Measurements from ENCODE around the gene MED13. TPM values are rescaled to one million over a fixed set of nuclear protein-coding genes. Genes with fewer than 3 reads are reported as not detected.
"Not testable (repeated sequence)": the region's sequence is repeated elsewhere in the genome, so short reads cannot be mapped to it uniquely, and the experiment has no call there.

Gene MED13
- total and polyA plus RNA-seq, 4 donors = 23.7 to 93.9 (median 54.2) TPM

DNA sequence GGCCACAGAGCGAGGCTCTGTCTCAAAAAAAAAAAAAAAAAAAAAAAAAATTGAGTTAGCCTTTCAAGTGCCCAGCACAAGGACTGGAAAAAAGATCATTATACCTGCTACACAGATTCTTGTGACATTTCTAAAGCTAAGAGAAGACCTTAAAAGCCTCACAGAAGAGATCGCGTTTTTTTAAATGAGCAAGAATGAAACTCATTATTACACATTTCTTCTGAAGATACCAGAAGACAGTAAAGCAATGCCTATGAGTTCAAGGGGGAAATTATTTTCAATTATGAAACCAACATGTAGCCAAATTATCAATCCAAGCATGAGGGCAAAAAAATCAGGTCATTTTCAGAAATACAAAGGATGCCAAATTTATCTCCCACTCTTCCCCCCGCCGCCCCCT lies 56.8 kb downstream of the MED13 start:
- no CpG with 5 or more reads among the region's 5 CpGs for WGBS (ENCODE audit: insufficient coverage)

GRCh38 chr17:62004388-62004787 lies 60.7 kb downstream of the MED13 start:
- Histone ChIP-seq H3K27ac (ENCODE audit: low read depth, low read length) (no peak overlapping the region), H3K9me3 (ENCODE audit: control insufficient read depth, insufficient read depth, low read length) (no peaks in the 10 kb centered on the region), H3K4me3 (ENCODE audit: low read depth, low read length) (no peak overlapping the region), H3K4me1 (ENCODE audit: control insufficient read depth, insufficient read depth, low read length) (no peaks in the 10 kb centered on the region), H3K36me3 (ENCODE audit: control insufficient read depth, insufficient read depth, low read length) (peaks cover 9% of the 10 kb centered on the region), H3K27me3 (ENCODE audit: control insufficient read depth, insufficient read depth, low read length) (no peaks in the 10 kb centered on the region)
- no peak for DNase-seq (ENCODE audit: low read depth in 4 of 6, low spot score in 6 of 6)

More for the DNA sequence above, 56.8 kb downstream of the MED13 start:
- Histone ChIP-seq H3K4me3 (ENCODE audit: low read depth, low read length) (no peak overlapping the region), H3K27me3 (ENCODE audit: control insufficient read depth, insufficient read depth, low read length) (no peaks in the 10 kb centered on the region), H3K27ac (ENCODE audit: low read depth, low read length) (no peak overlapping the region), H3K4me1 (ENCODE audit: control insufficient read depth, insufficient read depth, low read length) (no peaks in the 10 kb centered on the region), H3K36me3 (ENCODE audit: control insufficient read depth, insufficient read depth, low read length) (peaks cover 23% of the 10 kb centered on the region), H3K9me3 (ENCODE audit: control insufficient read depth, insufficient read depth, low read length) (no peaks in the 10 kb centered on the region)
- no peak for DNase-seq (ENCODE audit: low read depth in 4 of 6, low spot score in 6 of 6)

DNA sequence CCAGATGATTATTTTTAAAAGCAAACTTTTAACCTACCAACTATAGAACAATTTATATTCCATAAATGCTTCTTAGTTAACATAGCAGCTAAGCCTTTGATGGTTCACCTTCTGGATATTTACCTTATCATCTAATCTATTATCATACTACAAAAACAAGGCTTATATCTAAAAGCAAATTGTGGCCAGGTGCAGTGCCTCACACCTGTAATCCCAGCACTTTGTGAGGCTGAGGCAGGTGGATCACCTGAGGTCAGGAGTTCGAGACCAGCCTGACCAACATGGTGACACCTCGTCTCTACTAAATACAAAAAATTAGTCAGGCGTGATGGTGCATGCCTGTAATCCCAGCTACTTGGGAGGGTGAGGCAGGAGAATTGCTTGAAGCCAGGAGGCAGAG lies 61.9 kb downstream of the MED13 start:
- not testable (repeated sequence) for H3K27ac ChIP-seq (ENCODE audit: low read depth, low read length); H3K9me3 ChIP-seq (ENCODE audit: control insufficient read depth, insufficient read depth, low read length); H3K4me1 ChIP-seq (ENCODE audit: control insufficient read depth, insufficient read depth, low read length); H3K4me3 ChIP-seq (ENCODE audit: low read depth, low read length); DNase-seq (ENCODE audit: low read depth in 4 of 6, low spot score in 6 of 6); H3K27me3 ChIP-seq (ENCODE audit: control insufficient read depth, insufficient read depth, low read length); H3K36me3 ChIP-seq (ENCODE audit: control insufficient read depth, insufficient read depth, low read length)
- WGBS (ENCODE audit: insufficient coverage) = no CpG with 5 or more reads among the region's 3 CpGs

GRCh38 chr17:62001105-62001504 lies 64.0 kb downstream of the MED13 start:
- H3K36me3 ChIP-seq (ENCODE audit: control insufficient read depth, insufficient read depth, low read length) = peaks cover 5% of the 10 kb centered on the region
- DNase-seq (ENCODE audit: low read depth in 4 of 6, low spot score in 6 of 6) = no peak
- H3K4me1 ChIP-seq (ENCODE audit: control insufficient read depth, insufficient read depth, low read length) = no peaks in the 10 kb centered on the region
- H3K4me3 ChIP-seq (ENCODE audit: low read depth, low read length) = no peak overlapping the region
- H3K27me3 ChIP-seq (ENCODE audit: control insufficient read depth, insufficient read depth, low read length) = no peaks in the 10 kb centered on the region
- WGBS (ENCODE audit: insufficient coverage) = 91% methylated on average over 2 of the region's 2 CpGs
- no peak overlapping the region for H3K27ac ChIP-seq (ENCODE audit: low read depth, low read length)
- no peaks in the 10 kb centered on the region for H3K9me3 ChIP-seq (ENCODE audit: control insufficient read depth, insufficient read depth, low read length)

DNA sequence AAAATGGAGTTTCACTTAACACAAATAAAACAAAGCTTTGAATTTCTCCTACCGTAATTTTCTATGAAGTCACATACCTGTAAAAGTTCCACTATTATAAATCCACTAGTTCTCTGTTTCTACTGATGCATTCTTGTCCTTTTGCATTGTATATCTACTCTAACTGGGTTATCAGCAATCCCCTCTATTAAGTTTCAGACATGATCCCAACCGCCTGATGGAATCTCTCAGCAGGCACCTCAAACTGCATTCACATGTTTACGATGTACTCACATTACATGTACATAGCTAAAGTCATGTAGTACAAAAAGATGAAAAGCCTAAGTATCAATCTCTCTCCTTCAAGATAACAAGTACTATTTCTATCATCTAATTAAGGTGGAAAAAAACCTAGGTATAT lies 64.9 kb downstream of the MED13 start:
- no peak overlapping the region for H3K4me3 ChIP-seq (ENCODE audit: low read depth, low read length)
- H3K36me3 ChIP-seq (ENCODE audit: control insufficient read depth, insufficient read depth, low read length) = peaks cover 3% of the 10 kb centered on the region
- no peak for DNase-seq (ENCODE audit: low read depth in 4 of 6, low spot score in 6 of 6)
- 100% methylated on average over 1 of the region's 3 CpGs for WGBS (ENCODE audit: insufficient coverage)
- no peak overlapping the region for H3K27ac ChIP-seq (ENCODE audit: low read depth, low read length)
- no peaks in the 10 kb centered on the region for H3K27me3 ChIP-seq (ENCODE audit: control insufficient read depth, insufficient read depth, low read length)
- H3K9me3 ChIP-seq (ENCODE audit: control insufficient read depth, insufficient read depth, low read length) = no peaks in the 10 kb centered on the region
- no peaks in the 10 kb centered on the region for H3K4me1 ChIP-seq (ENCODE audit: control insufficient read depth, insufficient read depth, low read length)

- DNase-seq (ENCODE audit: low read depth in 4 of 6, low spot score in 6 of 6); H3K27ac ChIP-seq (ENCODE audit: low read depth, low read length); H3K4me1 ChIP-seq (ENCODE audit: control insufficient read depth, insufficient read depth, low read length); H3K36me3 ChIP-seq (ENCODE audit: control insufficient read depth, insufficient read depth, low read length); H3K27me3 ChIP-seq (ENCODE audit: control insufficient read depth, insufficient read depth, low read length); H3K9me3 ChIP-seq (ENCODE audit: control insufficient read depth, insufficient read depth, low read length); H3K4me3 ChIP-seq (ENCODE audit: low read depth, low read length): not testable (repeated sequence)
- no CpG with 5 or more reads among the region's 4 CpGs for WGBS (ENCODE audit: insufficient coverage)
Measured at GRCh38 chr17:61998534-61998933, 66.5 kb downstream of the MED13 start.

- no peak overlapping the region for H3K4me3 ChIP-seq (ENCODE audit: low read depth, low read length)
- no peak overlapping the region for H3K27ac ChIP-seq (ENCODE audit: low read depth, low read length)
- peaks cover 11% of the 10 kb centered on the region for H3K36me3 ChIP-seq (ENCODE audit: control insufficient read depth, insufficient read depth, low read length)
- peak in 2 of 6 donors; percentile 6 to 26 for DNase-seq (ENCODE audit: low read depth in 4 of 6, low spot score in 6 of 6)
- WGBS (ENCODE audit: insufficient coverage) = no CpG with 5 or more reads among the region's 2 CpGs
- no peaks in the 10 kb centered on the region for H3K27me3 ChIP-seq (ENCODE audit: control insufficient read depth, insufficient read depth, low read length)
- H3K4me1 ChIP-seq (ENCODE audit: control insufficient read depth, insufficient read depth, low read length) = no peaks in the 10 kb centered on the region
- H3K9me3 ChIP-seq (ENCODE audit: control insufficient read depth, insufficient read depth, low read length) = no peaks in the 10 kb centered on the region
Measured at GRCh38 chr17:61997664-61998063, 67.4 kb downstream of the MED13 start.

GRCh38 chr17:61996916-61997605 lies 68.0 kb downstream of the MED13 start:
- 80% methylated on average over 1 of the region's 4 CpGs for WGBS (ENCODE audit: insufficient coverage)
- H3K4me1 ChIP-seq (ENCODE audit: control insufficient read depth, insufficient read depth, low read length) = no peaks in the 10 kb centered on the region
- no peak for DNase-seq (ENCODE audit: low read depth in 4 of 6, low spot score in 6 of 6)
- no peak overlapping the region for H3K4me3 ChIP-seq (ENCODE audit: low read depth, low read length)
- H3K27ac ChIP-seq (ENCODE audit: low read depth, low read length) = no peak overlapping the region
- H3K27me3 ChIP-seq (ENCODE audit: control insufficient read depth, insufficient read depth, low read length) = no peaks in the 10 kb centered on the region
- peaks cover 11% of the 10 kb centered on the region for H3K36me3 ChIP-seq (ENCODE audit: control insufficient read depth, insufficient read depth, low read length)
- no peaks in the 10 kb centered on the region for H3K9me3 ChIP-seq (ENCODE audit: control insufficient read depth, insufficient read depth, low read length)

DNA sequence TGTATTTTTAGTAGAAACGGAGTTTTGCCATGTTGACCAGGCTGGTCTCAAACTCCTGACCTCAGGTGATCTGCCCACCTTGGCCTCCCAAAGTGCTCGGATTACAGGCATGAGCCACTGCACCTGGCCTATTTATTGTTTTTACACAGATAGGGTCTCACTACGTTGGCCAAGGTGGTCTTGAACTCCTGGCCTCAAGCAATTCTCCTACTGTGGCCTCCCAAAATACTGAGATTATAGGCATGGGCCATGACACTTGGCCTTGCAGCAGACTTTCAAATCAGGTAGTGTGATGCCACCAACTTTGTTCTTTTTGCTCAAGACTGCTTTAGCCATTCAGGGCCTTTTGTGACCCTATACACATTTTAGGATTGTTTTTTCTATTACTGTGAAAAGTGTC lies 75.6 kb downstream of the MED13 start:
- no peaks in the 10 kb centered on the region for H3K4me1 ChIP-seq (ENCODE audit: control insufficient read depth, insufficient read depth, low read length)
- H3K4me3 ChIP-seq (ENCODE audit: low read depth, low read length) = no peak overlapping the region
- H3K27me3 ChIP-seq (ENCODE audit: control insufficient read depth, insufficient read depth, low read length) = no peaks in the 10 kb centered on the region
- peaks cover 20% of the 10 kb centered on the region for H3K36me3 ChIP-seq (ENCODE audit: control insufficient read depth, insufficient read depth, low read length)
- WGBS (ENCODE audit: insufficient coverage) = 96% methylated on average over 3 of the region's 3 CpGs
- H3K27ac ChIP-seq (ENCODE audit: low read depth, low read length) = no peak overlapping the region
- DNase-seq (ENCODE audit: low read depth in 4 of 6, low spot score in 6 of 6) = no peak
- no peaks in the 10 kb centered on the region for H3K9me3 ChIP-seq (ENCODE audit: control insufficient read depth, insufficient read depth, low read length)

DNA sequence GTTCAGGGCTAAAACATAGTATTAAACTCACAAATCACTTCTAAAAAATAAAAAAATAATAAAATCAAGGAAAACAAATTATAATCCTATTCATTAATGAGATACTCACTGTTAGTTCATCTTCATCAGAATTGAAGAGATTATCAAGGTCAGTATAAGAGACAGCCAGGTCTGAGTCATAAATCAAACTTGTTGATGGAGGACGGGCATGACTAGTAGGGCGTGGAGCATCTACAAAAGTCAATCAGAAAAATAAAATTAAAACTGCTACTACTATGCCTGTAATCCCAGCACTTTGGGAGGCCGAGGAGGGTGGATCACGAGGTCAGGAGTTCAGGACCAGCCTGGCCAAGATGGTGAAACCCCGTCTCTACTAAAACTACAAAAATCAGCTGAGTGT lies 78.2 kb downstream of the MED13 start:
- Histone ChIP-seq H3K4me3 (ENCODE audit: low read depth, low read length) (no peak overlapping the region), H3K27me3 (ENCODE audit: control insufficient read depth, insufficient read depth, low read length) (no peaks in the 10 kb centered on the region), H3K4me1 (ENCODE audit: control insufficient read depth, insufficient read depth, low read length) (no peaks in the 10 kb centered on the region), H3K9me3 (ENCODE audit: control insufficient read depth, insufficient read depth, low read length) (no peaks in the 10 kb centered on the region), H3K27ac (ENCODE audit: low read depth, low read length) (no peak overlapping the region), H3K36me3 (ENCODE audit: control insufficient read depth, insufficient read depth, low read length) (peaks cover 21% of the 10 kb centered on the region)
- no peak for DNase-seq (ENCODE audit: low read depth in 4 of 6, low spot score in 6 of 6)
- WGBS (ENCODE audit: insufficient coverage) = 94% methylated on average over 3 of the region's 5 CpGs

Data from spinal cord (tissue), 10 donors.